HT1080 (cell line): Measurements from ENCODE around the gene KRT82. TPM values are rescaled to one million over a fixed set of nuclear protein-coding genes. Genes with fewer than 3 reads are reported as not detected.
A peak's percentile ranks its signal among the peaks of the same experiment; 100 is the strongest.

Experiments
- DNase-seq: peaks from one replicate; pipeline ENCODE4 v3.0.0-alpha.2; 2015; ENCODE audit warnings: low read depth
- total RNA-seq: library from RNA; depleted of rRNA; stranded (reverse); fragments of >200 nt; shearing (Covaris generic); gene quantifications from 2 replicates; pipeline ENCODE4 v1.2.3, GENCODE V29; 2014

Gene KRT82
- total RNA-seq, 1 experiment from 2014 or later: not detected

DNA sequence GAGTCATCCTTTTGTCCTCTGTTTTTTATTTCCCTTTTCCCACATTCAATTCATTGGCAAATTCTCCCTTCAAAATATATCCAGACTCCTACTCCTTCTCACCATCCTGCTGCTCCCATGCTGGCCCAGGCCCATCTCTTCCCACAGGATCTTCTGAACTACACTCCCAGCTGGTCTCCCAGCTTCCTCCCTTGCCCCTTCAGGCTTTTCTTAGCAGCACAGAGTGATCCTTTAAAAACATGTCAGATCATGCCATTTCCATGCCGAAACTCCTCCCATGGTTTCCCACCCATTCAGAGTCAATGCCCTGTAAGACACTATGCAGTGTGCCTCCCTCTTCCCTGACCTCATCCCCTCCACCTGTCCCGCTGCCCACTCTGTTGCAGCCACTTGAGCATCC lies 18.3 kb downstream of the KRT82 start:
- DNase-seq: no peak

DNA sequence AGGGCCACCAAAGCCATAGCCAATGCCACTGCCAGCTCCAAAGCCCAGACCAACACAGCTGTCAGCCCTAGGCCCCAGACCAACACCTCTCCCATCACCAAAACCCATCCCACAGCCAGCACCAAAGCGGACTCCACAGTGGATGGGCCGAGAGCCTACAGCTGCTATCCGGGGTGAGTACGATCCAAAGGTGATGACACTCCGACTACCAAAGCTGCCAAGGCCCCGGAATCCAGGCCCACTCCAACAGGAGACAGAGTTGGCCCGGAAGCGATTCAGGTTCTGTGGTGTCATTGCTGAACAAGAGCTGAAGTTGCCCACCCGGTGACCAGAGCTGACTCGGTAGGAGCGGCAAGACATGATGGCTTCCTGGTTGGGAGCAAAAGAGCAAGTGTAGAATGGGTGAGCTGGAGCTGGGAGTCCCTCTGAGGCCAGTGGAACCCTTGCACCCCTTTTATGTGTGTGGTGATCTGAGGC lies 20.9 kb downstream of the KRT82 start, which contains the start of gene KRT84:
Gene KRT84, minus strand, starts transcription at position 427 of the 477 bp plus-strand sequence. Its CDS starts 67 bp downstream, at position 360.
- no peak for DNase-seq

DNA sequence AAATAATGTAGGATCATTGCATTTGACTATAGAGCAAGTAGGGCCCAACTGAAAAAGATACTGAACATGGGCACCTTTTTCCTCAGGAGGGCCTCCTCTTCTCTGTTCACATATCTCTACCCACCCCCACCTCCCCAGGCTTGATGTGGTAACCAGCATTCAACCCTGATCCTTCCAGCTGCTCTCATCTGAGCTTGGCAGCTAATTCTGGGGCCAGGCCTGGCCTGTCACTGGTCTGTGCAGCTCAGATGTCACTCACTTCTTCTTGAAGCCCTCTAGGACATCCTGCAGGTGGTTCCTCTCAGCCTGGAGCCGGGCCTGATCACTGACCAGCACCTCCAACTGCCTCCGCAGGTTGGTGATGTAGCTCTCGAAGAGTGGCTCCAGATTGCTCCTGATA lies 22.8 kb downstream of the KRT82 start:
- DNase-seq: no peak

DNA sequence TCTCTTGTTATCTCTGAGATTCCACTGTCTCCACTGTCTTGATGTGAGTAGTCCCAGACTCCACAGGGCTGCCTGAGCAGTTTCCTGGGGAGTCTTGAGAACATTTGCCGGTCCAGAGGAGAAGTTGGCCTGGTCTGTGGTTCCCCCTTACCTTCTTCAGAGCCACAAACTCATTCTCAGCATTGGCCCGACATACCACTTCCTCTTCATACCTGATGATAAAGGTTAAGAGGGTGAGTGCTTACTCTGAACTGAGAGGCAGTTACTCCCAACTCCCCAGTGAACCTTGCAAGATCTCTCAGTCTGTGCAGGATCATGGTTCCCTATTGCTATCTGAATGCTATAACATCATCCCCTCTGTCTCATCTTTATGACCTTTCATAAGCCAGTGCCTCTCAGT lies 23.3 kb downstream of the KRT82 start:
- no peak for DNase-seq

DNA sequence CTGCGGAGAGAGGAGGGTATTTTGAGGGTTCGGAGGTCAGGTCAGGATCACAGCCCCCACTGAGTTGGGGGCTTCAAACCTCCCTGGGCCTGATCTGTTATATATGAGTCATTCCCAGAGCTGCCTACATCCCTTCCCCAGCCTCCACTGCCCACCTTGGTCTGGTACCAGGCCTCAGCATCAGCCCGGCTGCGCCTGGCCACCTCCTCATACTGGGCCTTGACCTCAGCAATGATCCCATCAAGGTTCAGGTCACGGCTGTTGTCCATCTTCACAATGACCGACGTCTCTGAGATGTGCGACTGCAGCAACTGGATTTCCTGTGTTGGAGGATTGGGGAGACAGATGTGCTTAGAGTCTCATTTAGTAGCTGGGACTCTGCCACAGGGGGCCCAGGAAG lies 24.9 kb downstream of the KRT82 start:
- no peak for DNase-seq

DNA sequence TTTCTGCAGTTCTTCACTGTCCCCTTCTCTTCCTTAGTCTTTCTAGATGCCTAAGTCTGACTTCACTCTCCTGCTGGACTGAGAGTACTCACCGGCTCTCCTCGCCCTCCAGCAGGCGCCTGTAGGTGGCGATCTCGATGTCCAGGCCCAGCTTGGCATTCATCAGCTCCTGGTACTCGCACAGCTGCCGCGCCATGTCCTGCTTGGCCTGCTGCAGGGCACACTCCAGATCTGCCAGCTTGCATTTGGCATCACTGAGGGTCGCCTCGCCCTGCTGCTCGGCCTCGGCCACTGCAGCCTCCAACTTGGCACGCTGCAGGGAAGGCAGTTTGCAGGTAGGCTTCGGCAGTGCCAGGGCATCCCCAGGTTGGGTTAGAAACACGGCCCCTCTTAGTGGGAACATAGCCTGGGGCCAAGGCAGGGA lies 25.9 kb downstream of the KRT82 start:
- DNase-seq: peak; percentile 29

DNA sequence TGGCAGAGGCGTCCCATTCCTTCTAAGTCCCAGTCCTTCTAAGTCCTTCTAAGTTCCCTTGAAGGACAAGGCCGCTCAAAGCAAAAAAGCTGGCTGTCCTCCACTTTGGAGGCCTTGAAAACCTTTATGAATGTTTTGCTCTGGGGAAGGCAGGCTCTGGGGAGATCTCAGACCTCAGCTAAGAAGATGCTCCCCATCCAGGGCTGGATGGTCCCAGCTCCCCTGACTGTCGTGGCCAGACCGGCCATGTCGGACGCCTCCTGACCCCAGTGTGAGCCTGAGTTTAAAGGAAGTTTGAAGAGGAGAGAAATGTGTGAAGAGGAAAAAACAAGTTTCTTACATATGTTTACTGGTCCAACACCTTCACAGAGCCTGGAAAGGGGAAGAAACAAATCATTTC lies 26.6 kb downstream of the KRT82 start:
- DNase-seq: no peak

DNA sequence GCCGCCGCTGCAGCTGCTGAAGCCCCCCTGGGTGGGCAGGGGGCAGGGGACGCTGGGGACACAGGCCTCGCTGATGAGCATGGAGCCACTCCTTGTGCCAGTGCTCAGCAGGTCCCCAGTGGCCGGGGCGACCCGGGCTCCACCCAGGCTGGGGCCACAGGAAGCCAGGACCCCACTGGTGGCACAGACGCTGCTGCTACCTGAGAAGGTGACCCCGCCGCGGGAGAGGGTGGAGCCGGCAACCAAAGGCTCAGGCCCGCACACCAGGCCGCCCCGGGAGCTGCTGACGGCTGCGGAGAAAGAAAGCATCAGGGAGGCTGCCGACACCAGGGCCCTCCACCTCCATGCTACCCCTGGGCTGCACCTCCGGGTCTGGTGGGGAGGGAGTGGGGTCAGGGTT lies 28.0 kb downstream of the KRT82 start:
- no peak for DNase-seq

DNA sequence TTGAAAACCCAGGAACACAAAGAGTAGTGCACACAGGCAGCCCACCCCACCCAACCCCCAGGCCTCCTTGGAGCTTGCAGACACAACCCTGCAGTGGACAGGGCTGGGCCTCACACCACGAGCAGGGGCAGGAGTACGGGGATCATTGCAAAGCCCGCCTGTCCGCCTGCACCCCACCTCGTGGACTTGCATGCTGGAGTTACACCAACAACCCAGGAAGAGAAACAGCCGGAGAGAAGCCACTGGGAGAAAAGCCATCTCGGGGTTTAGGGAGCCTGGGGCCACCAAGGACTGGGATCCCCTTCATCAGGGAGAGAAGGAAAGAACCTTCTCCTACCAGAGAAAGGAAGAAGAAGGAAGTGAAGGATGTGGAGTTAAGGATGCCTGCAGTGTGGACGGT lies 28.9 kb downstream of the KRT82 start:
- DNase-seq: no peak

DNA sequence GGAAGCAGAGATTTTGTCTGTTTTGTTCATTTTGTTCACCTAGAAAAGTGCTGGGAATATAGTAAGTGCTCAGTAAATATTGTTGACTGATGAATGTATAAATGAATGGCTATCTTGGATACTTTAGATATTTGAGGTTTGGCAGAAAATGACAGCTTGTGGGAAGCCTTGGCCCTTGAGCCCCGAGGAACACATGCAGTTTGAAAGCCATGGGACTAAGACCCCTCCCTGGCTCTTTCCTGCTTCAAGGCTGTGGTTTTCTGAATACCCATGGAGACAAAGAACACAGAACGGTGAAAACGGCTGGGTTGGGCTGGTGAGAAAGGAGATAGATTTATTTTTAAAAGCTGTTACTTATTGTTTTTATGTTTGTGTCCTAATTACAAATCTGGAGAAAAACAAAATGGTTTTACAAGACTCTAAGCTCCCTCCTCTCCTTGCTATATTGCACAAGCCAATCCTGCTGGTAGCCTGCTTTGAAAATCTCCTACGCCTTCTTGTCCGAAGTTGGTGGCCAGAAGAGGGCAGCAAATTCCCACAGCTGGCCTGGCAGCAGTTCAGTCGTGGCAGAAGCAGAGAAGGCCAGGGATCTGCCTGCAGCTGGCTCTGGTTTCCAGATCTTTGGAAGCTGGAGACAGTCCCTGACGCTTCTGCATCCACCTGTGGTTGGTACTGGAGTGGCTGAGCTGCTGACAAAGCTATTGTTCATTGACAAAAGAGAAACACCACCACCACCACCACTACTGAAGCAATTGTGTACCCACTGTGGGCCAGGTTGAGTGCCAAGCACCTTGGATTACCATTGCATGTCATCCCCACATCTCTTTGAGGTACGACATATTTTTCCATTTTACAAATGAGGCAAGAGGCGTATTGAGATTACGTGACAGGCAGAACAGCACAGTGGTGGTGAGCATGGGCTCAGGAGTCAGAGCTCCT lies 33.6 kb downstream of the KRT82 start:
- DNase-seq: peak; percentile 76

DNA sequence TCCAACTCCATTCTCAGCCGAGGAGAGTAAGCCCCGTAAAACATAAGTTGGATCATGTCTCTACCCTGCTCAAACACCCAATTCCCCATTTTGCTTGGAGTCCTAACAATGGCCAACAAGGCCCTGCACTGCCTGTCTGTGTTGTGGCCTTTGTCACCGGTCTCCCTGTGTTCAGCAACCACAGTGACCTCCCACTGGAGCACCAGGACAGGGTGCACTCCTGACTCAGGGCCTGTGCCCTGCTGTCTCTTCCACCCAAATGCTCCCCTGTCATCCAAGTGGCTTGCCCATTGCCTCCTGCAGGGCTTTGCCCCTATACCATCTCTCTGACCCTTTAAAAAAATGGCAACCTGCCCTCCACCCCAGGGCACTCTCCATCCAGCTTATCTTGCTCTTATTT lies 34.4 kb downstream of the KRT82 start:
- DNase-seq: no peak

DNA sequence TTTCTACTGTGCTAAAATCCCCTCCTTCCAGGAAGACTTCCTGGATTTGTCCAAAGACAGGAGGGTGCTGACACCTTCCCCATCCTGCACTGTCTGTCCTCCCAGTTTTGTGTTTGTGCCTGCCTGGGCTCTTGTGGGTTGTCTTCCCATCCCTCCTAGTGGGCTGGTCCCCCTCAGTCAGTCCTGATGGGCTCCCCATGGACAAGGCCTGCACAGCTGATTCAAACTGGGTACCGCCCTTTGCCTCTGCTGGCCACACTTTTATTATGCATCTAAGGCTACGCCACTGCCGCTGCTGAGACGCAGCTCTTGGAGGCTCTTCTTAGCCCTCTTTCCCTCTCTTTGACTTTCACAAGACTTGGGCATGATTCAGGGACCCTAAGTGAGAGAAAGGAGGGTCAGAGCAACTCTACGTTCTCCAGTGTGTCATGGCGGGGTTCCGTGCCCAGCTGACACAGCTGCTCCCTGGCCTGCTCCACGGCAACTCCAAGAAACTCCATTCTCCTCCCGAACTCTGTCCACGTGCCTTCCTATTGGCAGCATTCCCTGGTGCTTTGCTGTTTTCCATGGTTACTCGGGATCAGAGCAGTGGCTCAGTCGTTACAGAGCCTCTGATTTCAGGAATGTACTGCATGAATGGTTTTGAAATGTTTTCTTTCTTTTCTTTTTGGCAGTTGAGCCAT lies 35.1 kb downstream of the KRT82 start:
- no peak for DNase-seq

DNA sequence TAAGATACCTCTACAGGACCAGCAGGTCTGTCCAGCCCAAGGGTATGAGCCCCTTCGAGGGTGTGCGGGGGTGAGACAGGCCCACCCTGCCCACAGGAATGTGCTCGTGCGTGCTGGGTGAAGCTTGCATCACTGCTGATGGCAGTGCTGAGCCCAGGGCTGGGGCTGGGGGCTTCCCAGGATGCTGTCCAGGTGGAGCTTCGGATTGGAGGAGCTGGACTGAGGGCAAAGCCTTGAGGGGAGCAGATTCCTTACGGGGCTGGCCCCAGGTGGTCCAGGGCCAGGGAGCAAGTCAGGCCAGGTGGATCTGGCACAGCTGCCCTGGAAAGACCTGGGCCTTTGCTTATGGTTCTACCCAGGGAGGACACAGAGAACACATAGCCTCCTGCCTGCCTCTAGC lies 36.3 kb downstream of the KRT82 start:
- no peak for DNase-seq

DNA sequence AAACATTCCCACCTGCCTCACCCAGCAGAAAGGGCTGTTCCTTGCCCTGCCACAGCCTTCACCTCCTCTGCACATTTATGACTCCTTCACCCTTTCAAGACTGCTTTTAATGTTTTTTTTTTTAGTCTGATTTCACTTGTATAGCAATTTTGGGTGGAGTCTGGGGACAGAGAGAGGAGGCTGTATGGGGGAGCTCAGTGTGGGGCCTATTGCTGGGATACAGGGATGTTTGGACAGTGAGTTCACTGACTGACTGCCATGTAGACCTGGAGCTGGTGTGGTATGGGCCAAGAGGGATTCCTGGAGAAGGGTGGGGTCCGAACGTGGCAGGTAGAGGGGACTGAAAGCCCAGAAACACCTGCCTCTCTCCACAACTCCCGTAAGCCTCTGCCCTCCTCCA lies 36.9 kb downstream of the KRT82 start:
- no peak for DNase-seq

DNA sequence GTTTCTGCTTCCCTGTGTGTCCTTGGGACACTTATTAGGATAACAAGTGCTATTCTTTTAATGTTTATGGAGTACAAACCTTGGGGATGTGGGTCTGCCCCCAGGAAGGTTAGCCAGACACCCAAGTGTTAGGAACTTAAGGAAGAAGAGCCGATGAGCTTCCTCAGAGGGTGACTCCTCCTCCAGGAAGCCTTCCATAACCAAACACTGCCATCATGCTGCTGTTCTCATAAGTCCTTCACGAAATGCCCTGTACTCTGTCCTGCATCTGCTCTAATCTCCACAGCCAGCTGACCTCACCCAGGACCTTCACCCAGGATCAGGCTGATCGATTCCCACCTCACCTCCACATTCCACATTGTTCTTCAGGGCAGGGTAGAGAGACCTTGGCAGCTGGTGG lies 37.6 kb downstream of the KRT82 start:
- DNase-seq: no peak

DNA sequence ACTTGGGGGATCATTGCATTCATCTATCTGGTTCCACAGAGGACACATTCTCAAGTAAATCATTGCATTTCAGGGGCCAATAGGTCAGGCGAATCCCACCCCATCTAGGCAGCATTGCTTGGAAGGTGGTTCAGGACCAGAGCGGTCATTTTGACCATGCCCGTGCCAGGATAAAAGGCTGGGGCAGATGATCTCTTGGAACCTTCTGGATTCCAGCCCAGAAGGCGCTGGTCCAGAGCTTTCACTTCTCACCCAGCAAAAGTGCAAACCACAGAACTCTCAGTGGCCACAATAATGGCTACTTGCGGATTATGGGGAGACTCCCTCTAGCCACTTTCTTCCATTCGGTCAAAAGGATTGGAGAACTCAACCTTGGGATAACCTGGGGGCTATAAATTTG lies 38.3 kb downstream of the KRT82 start:
- no peak for DNase-seq

DNA sequence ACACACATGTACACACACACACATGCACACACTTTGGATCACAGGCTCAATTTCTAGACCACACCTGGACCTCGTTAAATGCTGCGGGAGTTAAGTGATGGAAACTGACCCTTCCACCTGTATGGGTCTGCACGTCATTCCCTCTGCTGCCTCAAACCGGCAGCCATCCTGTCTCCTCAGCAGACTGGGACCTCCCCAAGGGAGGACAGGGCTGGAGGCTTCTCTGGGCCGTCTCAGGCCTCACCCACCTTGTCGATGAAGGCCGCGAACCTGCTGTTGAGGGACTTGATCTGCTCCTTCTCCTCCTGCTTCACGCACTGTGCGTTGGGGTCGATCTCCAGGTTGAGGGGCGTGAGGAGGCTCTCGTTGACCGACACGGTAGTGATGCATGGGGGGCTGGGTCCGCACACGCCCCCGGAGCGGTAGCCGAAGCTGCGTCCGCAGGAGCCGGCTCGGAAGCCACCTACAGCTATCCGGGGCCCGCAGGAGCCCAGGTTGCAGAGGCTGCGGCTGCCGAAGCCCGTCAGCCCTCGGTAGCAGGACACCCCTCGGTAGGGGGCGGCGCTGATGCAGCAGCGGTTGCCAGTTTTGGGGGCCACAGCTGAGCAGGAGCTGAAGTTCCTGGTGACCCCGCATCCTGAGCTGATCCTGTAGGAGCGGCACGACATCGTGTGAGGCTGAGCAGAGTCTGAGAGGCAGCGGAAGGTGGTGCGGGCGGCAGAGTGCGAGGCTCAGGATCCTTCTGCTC lies 39.2 kb downstream of the KRT82 start, which contains the start of gene KRT85:
Gene KRT85, minus strand, starts transcription at position 744 of the 748 bp plus-strand sequence. Its CDS starts 76 bp downstream, at position 668.
- no peak for DNase-seq

DNA sequence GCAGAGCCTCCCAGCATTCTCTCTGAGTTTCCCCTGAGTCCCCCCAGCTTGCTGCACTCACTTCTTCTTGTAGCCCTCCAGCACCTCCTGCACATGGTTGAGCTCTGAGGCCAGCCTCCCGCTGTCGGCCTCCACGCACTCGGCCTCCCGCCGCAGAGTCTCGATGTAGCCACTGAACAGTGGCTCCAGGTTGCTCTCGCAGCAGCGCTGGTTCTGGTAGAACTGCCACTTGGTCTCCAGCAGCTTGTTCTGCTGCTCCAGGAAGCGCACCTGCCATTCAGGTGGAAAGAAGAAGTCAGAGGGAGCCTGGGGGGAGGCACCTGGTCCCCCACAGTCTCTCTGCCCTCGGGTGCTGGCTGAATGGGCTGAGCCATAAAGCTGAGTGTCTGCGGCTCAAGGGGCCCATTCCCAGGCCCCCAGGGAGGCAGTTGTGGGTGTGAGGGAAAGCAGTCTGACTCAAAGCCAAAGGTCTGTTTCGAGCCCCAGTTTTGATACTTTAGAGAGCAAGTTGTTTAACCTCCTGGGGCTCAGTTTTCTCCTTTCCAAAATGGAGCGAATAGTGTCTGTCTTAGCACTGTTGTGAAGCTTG lies 41.1 kb downstream of the KRT82 start:
- no peak for DNase-seq

DNA sequence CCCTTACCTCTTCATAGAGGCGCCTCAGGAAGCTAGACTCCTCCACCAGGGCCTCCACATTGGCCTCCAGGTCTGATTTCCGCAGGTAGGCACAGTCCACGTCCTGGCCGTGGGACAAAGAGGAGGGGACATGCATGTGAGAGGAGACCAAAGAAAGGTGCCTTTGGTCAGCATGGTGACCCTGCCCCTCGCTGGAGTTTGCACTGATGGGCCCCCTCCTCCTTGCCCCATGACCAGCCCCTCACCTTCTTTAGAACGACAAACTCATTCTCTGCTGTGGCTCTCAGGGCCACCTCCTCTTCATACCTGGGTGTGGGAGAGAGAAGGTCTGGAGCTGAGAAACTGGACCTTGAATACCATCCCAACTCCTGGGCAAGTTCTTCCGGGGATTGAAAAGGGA lies 42.1 kb downstream of the KRT82 start:
- no peak for DNase-seq

DNA sequence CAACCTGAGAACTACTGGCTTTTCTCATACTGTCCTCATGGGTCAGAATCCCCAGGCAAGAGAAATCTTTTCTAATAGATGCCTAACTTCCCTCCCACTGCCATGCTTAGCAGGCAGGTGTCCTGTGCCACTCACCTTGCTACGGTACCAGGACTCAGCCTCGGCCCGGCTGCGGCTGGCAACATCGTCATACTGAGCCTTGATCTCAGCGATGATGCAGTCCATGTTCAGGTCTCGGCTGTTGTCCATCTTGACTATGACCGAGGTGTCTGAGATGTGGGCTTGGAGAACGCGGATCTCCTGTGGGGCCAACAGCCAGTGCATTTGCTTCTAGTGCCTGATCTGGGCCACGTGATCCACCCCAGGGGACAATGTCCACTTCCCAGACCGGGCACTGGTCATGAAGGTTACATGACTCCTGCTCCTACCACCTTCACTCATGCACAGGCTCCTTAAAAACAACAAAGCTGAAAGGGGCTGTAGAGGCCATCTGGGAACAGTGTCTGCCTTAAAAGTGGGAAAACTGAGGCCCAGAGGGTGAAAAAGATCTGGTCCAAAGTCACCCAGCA lies 42.9 kb downstream of the KRT82 start:
- no peak for DNase-seq
